ENCODE measurements around the gene GASK1B. TPM values are rescaled to one million over a fixed set of nuclear protein-coding genes. Genes with fewer than 3 reads are reported as not detected.
A peak's percentile ranks its signal among the peaks of the same experiment; 100 is the strongest.

GASK1B gene
- polyA plus RNA-seq (2013, experiment 1 of 2), result 34.3 TPM
- 34.9 TPM for polyA plus RNA-seq (2013, experiment 2 of 2)

DNA sequence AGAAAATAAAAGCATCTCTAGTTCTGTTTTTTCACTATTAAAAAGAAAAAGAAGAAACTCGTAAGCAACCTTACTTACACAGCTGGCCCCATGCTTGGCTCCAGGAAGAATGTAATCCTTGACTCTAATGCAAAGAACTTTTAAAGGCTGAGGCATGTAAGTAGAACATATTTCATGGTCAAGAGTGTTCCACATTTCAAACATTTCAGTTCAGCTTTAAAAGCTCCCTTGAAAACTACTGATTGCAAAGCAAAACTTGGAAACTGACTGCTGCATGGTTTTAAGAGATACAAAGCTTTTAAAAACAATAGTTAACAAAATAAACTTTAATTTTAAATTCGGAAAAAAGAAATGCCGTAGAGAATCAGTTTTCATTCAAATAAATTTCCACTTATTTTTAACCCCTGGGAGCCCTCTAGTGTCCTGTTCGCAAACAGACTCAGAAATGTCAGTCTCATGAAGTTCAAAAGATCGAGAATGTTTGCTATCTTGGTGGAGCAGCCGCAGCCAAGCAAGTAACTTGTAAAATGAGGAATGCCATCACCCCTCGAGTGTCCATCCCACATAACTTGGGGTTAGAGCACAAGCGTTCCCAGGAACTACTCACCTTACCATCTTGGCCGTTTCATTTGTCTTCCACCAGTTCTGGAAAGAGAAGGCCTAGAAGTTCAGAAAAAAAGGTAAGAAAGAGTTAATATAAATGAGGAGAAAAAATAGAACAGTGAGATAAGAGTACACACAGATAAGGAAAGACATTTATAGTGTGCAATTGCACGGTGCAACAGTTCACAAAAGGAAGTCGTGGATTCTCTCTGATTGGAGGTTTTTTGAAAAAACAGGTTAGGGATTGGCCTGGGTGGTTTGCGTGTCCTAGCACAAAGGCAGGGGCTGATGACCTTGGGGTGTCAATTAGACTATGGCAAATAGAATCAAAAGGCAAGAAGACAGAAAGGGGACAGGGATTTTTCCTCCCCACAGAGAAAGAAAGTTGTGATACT lies at the start of gene GASK1B:
Gene GASK1B, minus strand, starts transcription at position 765 of the 998 bp plus-strand sequence. CDS start 1,650 bp downstream, outside the sequence.
- no peak within 1 kb of the TSS for H4K8ac ChIP-seq (ENCODE audit: low read length)
- no peak within 1 kb of the TSS for H3K14ac ChIP-seq (ENCODE audit: low read length in 2 of 2)
- peak within 1 kb of the TSS; percentile 36 for H3K4me2 ChIP-seq (ENCODE audit: low read length, poor library complexity, severe bottlenecking)
- H3K23ac ChIP-seq (ENCODE audit: low read length in 2 of 2), result no peak within 1 kb of the TSS
- DNase-seq, result peak; percentile 72
- no peaks in the 10 kb centered on the region for H3K9me3 ChIP-seq (ENCODE audit: control insufficient read depth, low read length)
- peaks cover 8 to 10% of the 10 kb centered on the region in 2 experiments for H3K36me3 ChIP-seq (ENCODE audit: control insufficient read depth in 1 of 2, insufficient read depth in 2 of 2, low read depth in 1 of 2, low read length in 2 of 2)
- H2AFZ ChIP-seq (ENCODE audit: low read depth, low read length), result no peak within 1 kb of the TSS
- no peak within 1 kb of the TSS for H2BK5ac ChIP-seq (ENCODE audit: low read depth, low read length, poor library complexity, severe bottlenecking)
- H3K4me3 ChIP-seq (ENCODE audit: insufficient read depth in 1 of 2, low read depth in 1 of 2, low read length in 2 of 2), result peak within 1 kb of the TSS in 1 of 2 experiments; percentile 94
- H3K4me1 ChIP-seq (ENCODE audit: control insufficient read depth, insufficient read depth, low read depth, low read length), result peaks cover 12% of the 10 kb centered on the region
- no peak within 1 kb of the TSS for H2BK15ac ChIP-seq (ENCODE audit: low read depth, poor library complexity, severe bottlenecking)
- H3K18ac ChIP-seq (ENCODE audit: low read depth in 1 of 2, low read length in 2 of 2), result peak within 1 kb of the TSS in 1 of 2 experiments; percentile 54
- peak within 1 kb of the TSS; percentile 51 to 56 for H2BK12ac ChIP-seq (ENCODE audit: low read length in 2 of 2)
- no peak within 1 kb of the TSS for H2BK120ac ChIP-seq (ENCODE audit: low read depth, low read length)
- H3K27ac ChIP-seq (ENCODE audit: low read length, poor library complexity, severe bottlenecking), result peak within 1 kb of the TSS; percentile 69
- H3K9ac ChIP-seq (ENCODE audit: low read length), result peak within 1 kb of the TSS; percentile 93
- WGBS, result 17% methylated on average over 9 of the region's 12 CpGs
- H2AK5ac ChIP-seq (ENCODE audit: low read length, severe bottlenecking), result peak within 1 kb of the TSS; percentile 74
- no peak within 1 kb of the TSS for H3K4ac ChIP-seq (ENCODE audit: low read depth in 1 of 2, low read length in 2 of 2)
- H3K27me3 ChIP-seq (ENCODE audit: control insufficient read depth in 1 of 2, insufficient read depth in 1 of 2, low read length in 2 of 2), result no peaks in the 10 kb centered on the region
- H4K91ac ChIP-seq (ENCODE audit: low read length), result no peak within 1 kb of the TSS
- H3K79me1 ChIP-seq (replicated peaks; ENCODE audit: low read length, poor library complexity, severe bottlenecking), result peaks cover 12% of the 10 kb centered on the region

DNA sequence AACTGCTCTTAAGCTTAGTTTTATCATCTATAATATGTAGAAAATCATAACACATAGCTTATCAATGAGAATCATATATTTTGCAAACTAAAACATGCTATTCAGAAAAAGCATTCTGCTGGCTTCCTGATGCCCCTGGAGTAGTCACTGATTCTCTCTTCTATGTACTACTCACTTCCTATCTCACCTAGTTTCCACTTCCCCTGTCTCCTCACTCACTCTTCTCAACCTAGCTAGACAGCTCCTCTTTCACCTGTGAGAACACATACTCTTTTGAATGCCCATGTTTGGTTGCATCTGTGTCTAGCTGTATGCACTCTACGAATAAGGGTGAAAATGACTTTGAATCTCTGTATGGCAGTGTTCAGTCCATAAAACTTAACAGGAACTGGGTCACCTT lies 46.8 kb upstream of the GASK1B start:
- Histone ChIP-seq H3K9ac (ENCODE audit: low read length) (no peak overlapping the region), H3K14ac (ENCODE audit: low read length in 2 of 2) (no peak overlapping the region), H3K27me3 (ENCODE audit: control insufficient read depth in 1 of 2, insufficient read depth in 1 of 2, low read length in 2 of 2) (no peaks in the 10 kb centered on the region), H2BK5ac (ENCODE audit: low read depth, low read length, poor library complexity, severe bottlenecking) (no peak overlapping the region), H4K8ac (ENCODE audit: low read length) (no peak overlapping the region), H3K4me3 (ENCODE audit: insufficient read depth in 1 of 2, low read depth in 1 of 2, low read length in 2 of 2) (no peak overlapping the region), H3K36me3 (ENCODE audit: control insufficient read depth in 1 of 2, insufficient read depth in 2 of 2, low read depth in 1 of 2, low read length in 2 of 2) (peaks cover 0 to 15% of the 10 kb centered on the region in 2 experiments), H3K9me3 (ENCODE audit: control insufficient read depth, low read length) (no peaks in the 10 kb centered on the region), H3K79me1 (replicated peaks; ENCODE audit: low read length, poor library complexity, severe bottlenecking) (no peaks in the 10 kb centered on the region), H2BK15ac (ENCODE audit: low read depth, poor library complexity, severe bottlenecking) (no peak overlapping the region), H2BK120ac (ENCODE audit: low read depth, low read length) (no peak overlapping the region), H2AFZ (ENCODE audit: low read depth, low read length) (no peak overlapping the region), H3K4ac (ENCODE audit: low read depth in 1 of 2, low read length in 2 of 2) (no peak overlapping the region), H3K4me2 (ENCODE audit: low read length, poor library complexity, severe bottlenecking) (no peak overlapping the region), H3K4me1 (ENCODE audit: control insufficient read depth, insufficient read depth, low read depth, low read length) (no peaks in the 10 kb centered on the region), H2AK5ac (ENCODE audit: low read length, severe bottlenecking) (no peak overlapping the region), H4K91ac (ENCODE audit: low read length) (no peak overlapping the region), H2BK12ac (ENCODE audit: low read length in 2 of 2) (no peak overlapping the region), H3K27ac (ENCODE audit: low read length, poor library complexity, severe bottlenecking) (no peak overlapping the region), H3K18ac (ENCODE audit: low read depth in 1 of 2, low read length in 2 of 2) (no peak overlapping the region), H3K23ac (ENCODE audit: low read length in 2 of 2) (no peak overlapping the region)
- 100% methylated on average over 1 of the region's 1 CpG for WGBS
- DNase-seq, result no peak

DNA sequence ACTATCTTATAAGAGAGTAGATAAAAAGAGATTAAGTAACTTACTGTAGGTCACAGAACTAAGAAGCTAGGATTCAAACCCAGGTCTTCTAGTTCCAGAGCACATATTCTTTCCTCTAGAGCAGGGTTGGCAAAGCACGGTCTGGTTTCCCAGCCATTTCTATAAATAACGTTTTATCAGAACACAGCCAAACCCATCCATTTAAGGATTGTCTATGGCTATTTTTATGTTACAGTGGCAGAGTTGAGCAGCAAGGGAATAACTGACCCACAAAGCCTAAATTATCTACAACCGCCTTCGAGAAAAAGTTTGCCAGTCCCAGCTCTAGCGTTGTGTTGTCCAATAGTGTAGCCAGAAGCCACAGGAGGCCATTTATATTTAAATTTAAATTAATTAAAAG lies 44.9 kb upstream of the GASK1B start:
- Histone ChIP-seq H4K91ac (ENCODE audit: low read length) (no peak overlapping the region), H3K27me3 (ENCODE audit: control insufficient read depth in 1 of 2, insufficient read depth in 1 of 2, low read length in 2 of 2) (no peaks in the 10 kb centered on the region), H2AFZ (ENCODE audit: low read depth, low read length) (no peak overlapping the region), H3K4ac (ENCODE audit: low read depth in 1 of 2, low read length in 2 of 2) (no peak overlapping the region), H3K9ac (ENCODE audit: low read length) (no peak overlapping the region), H4K8ac (ENCODE audit: low read length) (no peak overlapping the region), H2BK12ac (ENCODE audit: low read length in 2 of 2) (no peak overlapping the region), H3K9me3 (ENCODE audit: control insufficient read depth, low read length) (no peaks in the 10 kb centered on the region), H3K23ac (ENCODE audit: low read length in 2 of 2) (no peak overlapping the region), H2BK5ac (ENCODE audit: low read depth, low read length, poor library complexity, severe bottlenecking) (no peak overlapping the region), H3K18ac (ENCODE audit: low read depth in 1 of 2, low read length in 2 of 2) (no peak overlapping the region), H2BK15ac (ENCODE audit: low read depth, poor library complexity, severe bottlenecking) (no peak overlapping the region), H3K4me1 (ENCODE audit: control insufficient read depth, insufficient read depth, low read depth, low read length) (no peaks in the 10 kb centered on the region), H3K4me2 (ENCODE audit: low read length, poor library complexity, severe bottlenecking) (no peak overlapping the region), H3K14ac (ENCODE audit: low read length in 2 of 2) (no peak overlapping the region), H3K36me3 (ENCODE audit: control insufficient read depth in 1 of 2, insufficient read depth in 2 of 2, low read depth in 1 of 2, low read length in 2 of 2) (peaks cover 0 to 15% of the 10 kb centered on the region in 2 experiments), H3K4me3 (ENCODE audit: insufficient read depth in 1 of 2, low read depth in 1 of 2, low read length in 2 of 2) (no peak overlapping the region), H3K27ac (ENCODE audit: low read length, poor library complexity, severe bottlenecking) (no peak overlapping the region), H3K79me1 (replicated peaks; ENCODE audit: low read length, poor library complexity, severe bottlenecking) (no peaks in the 10 kb centered on the region), H2AK5ac (ENCODE audit: low read length, severe bottlenecking) (no peak overlapping the region), H2BK120ac (ENCODE audit: low read depth, low read length) (no peak overlapping the region)
- no peak for DNase-seq
- no CpG with 5 or more reads among the region's 5 CpGs for WGBS

DNA sequence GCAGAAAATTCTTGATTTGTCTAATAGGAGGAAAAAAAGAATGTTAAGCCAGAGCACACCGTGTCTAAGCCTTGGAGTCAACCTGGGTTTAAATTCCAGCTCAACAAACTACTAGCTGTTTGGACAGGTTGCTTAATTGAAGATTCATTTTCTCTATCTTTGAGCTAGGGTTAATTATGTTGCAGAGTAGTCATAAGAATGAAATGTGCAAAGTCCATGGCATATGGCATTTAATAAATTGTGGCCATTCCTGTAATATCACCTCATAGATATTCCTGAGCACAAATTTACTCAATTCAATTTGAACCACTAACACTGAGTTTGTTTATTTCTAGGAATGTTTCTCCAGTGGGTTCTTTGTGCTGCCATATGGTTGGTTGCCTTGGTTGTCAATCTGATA lies 42.0 kb upstream of the GASK1B start:
- Histone ChIP-seq H3K36me3 (ENCODE audit: control insufficient read depth in 1 of 2, insufficient read depth in 2 of 2, low read depth in 1 of 2, low read length in 2 of 2) (peaks cover 0 to 9% of the 10 kb centered on the region in 2 experiments), H3K79me1 (replicated peaks; ENCODE audit: low read length, poor library complexity, severe bottlenecking) (no peaks in the 10 kb centered on the region), H2BK15ac (ENCODE audit: low read depth, poor library complexity, severe bottlenecking) (no peak overlapping the region), H2BK12ac (ENCODE audit: low read length in 2 of 2) (no peak overlapping the region), H3K4me2 (ENCODE audit: low read length, poor library complexity, severe bottlenecking) (no peak overlapping the region), H3K4me3 (ENCODE audit: insufficient read depth in 1 of 2, low read depth in 1 of 2, low read length in 2 of 2) (no peak overlapping the region), H3K18ac (ENCODE audit: low read depth in 1 of 2, low read length in 2 of 2) (no peak overlapping the region), H3K23ac (ENCODE audit: low read length in 2 of 2) (no peak overlapping the region), H2AFZ (ENCODE audit: low read depth, low read length) (no peak overlapping the region), H3K4ac (ENCODE audit: low read depth in 1 of 2, low read length in 2 of 2) (no peak overlapping the region), H2BK120ac (ENCODE audit: low read depth, low read length) (no peak overlapping the region), H3K14ac (ENCODE audit: low read length in 2 of 2) (no peak overlapping the region), H4K91ac (ENCODE audit: low read length) (no peak overlapping the region), H3K27me3 (ENCODE audit: control insufficient read depth in 1 of 2, insufficient read depth in 1 of 2, low read length in 2 of 2) (no peaks in the 10 kb centered on the region), H3K4me1 (ENCODE audit: control insufficient read depth, insufficient read depth, low read depth, low read length) (peaks cover 2% of the 10 kb centered on the region), H2BK5ac (ENCODE audit: low read depth, low read length, poor library complexity, severe bottlenecking) (no peak overlapping the region), H3K9me3 (ENCODE audit: control insufficient read depth, low read length) (no peaks in the 10 kb centered on the region), H3K27ac (ENCODE audit: low read length, poor library complexity, severe bottlenecking) (no peak overlapping the region), H3K9ac (ENCODE audit: low read length) (no peak overlapping the region), H4K8ac (ENCODE audit: low read length) (no peak overlapping the region), H2AK5ac (ENCODE audit: low read length, severe bottlenecking) (no peak overlapping the region)
- 77% methylated on average over 1 of the region's 1 CpG for WGBS
- DNase-seq, result no peak

All from mesenchymal stem cell (in vitro differentiated cells and primary cell).